OCI-M2 (cell line): ENCODE results near the gene BRPF3.

Experiments used
- DNase-seq: peaks from one replicate; lab custom pipeline; 2025; ENCODE audit not compliant: unreplicated experiment; lab: John Stamatoyannopoulos, UW

BRPF3 gene

GRCh38 chr6:36227379-36228228 is 31.1 kb downstream of the BRPF3 start:
- DNase-seq: no peak

GRCh38 chr6:36229223-36229622 is 32.7 kb downstream of the BRPF3 start:
- DNase-seq: no peak

GRCh38 chr6:36230371-36230770 is 33.8 kb downstream of the BRPF3 start:
- DNase-seq: no peak

- DNase-seq: no peak
Observed at GRCh38 chr6:36232172-36232571, 35.6 kb downstream of the BRPF3 start.

- DNase-seq: no peak
Observed at GRCh38 chr6:36235309-36235708, 38.8 kb downstream of the BRPF3 start.

- no peak for DNase-seq
Observed at GRCh38 chr6:36235862-36236261, 39.3 kb downstream of the BRPF3 start.

GRCh38 chr6:36239774-36240173 is 43.2 kb downstream of the BRPF3 start:
- DNase-seq: no peak

GRCh38 chr6:36241728-36242127 is 45.2 kb downstream of the BRPF3 start:
- DNase-seq: no peak

- no peak for DNase-seq
Observed at GRCh38 chr6:36242161-36242560, 45.6 kb downstream of the BRPF3 start.

GRCh38 chr6:36242626-36243025 is 46.1 kb downstream of the BRPF3 start:
- DNase-seq: no peak

- DNase-seq: no peak
Observed at GRCh38 chr6:36243562-36244212, 47.1 kb downstream of the BRPF3 start.

- no peak for DNase-seq
Observed at GRCh38 chr6:36244641-36245280, 48.2 kb downstream of the BRPF3 start.

GRCh38 chr6:36245572-36246061 is 49.1 kb downstream of the BRPF3 start:
- no peak for DNase-seq

GRCh38 chr6:36246506-36247268 is 50.1 kb downstream of the BRPF3 start:
- no peak for DNase-seq

GRCh38 chr6:36247693-36248092 is 51.1 kb downstream of the BRPF3 start:
- no peak for DNase-seq

GRCh38 chr6:36248980-36249379 is 52.4 kb downstream of the BRPF3 start:
- no peak for DNase-seq

- no peak for DNase-seq
Observed at GRCh38 chr6:36249536-36249935, 53.0 kb downstream of the BRPF3 start.

GRCh38 chr6:36252005-36252404 is 55.5 kb downstream of the BRPF3 start:
- DNase-seq: no peak

GRCh38 chr6:36263390-36264000 is 67.0 kb downstream of the BRPF3 start:
- no peak for DNase-seq

GRCh38 chr6:36265744-36266143 is 69.2 kb downstream of the BRPF3 start:
- no peak for DNase-seq
